Activated CD4-positive, CD25-positive, alpha-beta regulatory T cell (primary cell): ENCODE results near the gene ADAMTSL1.

Experiments used
- DNase-seq, 4 experiments: peaks; one replicate each; lab custom pipeline; 2025; lab: John Stamatoyannopoulos, UW

Gene ADAMTSL1

GRCh38 chr9:18467696-18468095 lies 6.3 kb upstream of the ADAMTSL1 start:
- no peak for DNase-seq

GRCh38 chr9:18472435-18472834 lies 1.5 kb upstream of the ADAMTSL1 start:
- no peak for DNase-seq

GRCh38 chr9:18472841-18473251 lies 1.1 kb upstream of the ADAMTSL1 start:
- DNase-seq: no peak

- no peak for DNase-seq
Observed at GRCh38 chr9:18474783-18475182, 830 bp downstream of the ADAMTSL1 start.

GRCh38 chr9:18477121-18477660 lies 3.2 kb downstream of the ADAMTSL1 start:
- no peak for DNase-seq

GRCh38 chr9:18477719-18478118 lies 3.8 kb downstream of the ADAMTSL1 start:
- no peak for DNase-seq

GRCh38 chr9:18478501-18479361 lies 4.8 kb downstream of the ADAMTSL1 start:
- DNase-seq: no peak

- DNase-seq: no peak
Observed at GRCh38 chr9:18479405-18479804, 5.5 kb downstream of the ADAMTSL1 start.

GRCh38 chr9:18480662-18481093 lies 6.7 kb downstream of the ADAMTSL1 start:
- DNase-seq: no peak

GRCh38 chr9:18482371-18482770 lies 8.4 kb downstream of the ADAMTSL1 start:
- no peak for DNase-seq

GRCh38 chr9:18485714-18486113 lies 11.8 kb downstream of the ADAMTSL1 start:
- DNase-seq: no peak

GRCh38 chr9:18487611-18488010 lies 13.7 kb downstream of the ADAMTSL1 start:
- DNase-seq: no peak

- DNase-seq: no peak
Observed at GRCh38 chr9:18488886-18489285, 14.9 kb downstream of the ADAMTSL1 start.

GRCh38 chr9:18489861-18490260 lies 15.9 kb downstream of the ADAMTSL1 start:
- no peak for DNase-seq

GRCh38 chr9:18490641-18491370 lies 16.9 kb downstream of the ADAMTSL1 start:
- DNase-seq: no peak

GRCh38 chr9:18492612-18493011 lies 18.7 kb downstream of the ADAMTSL1 start:
- DNase-seq: no peak

GRCh38 chr9:18493451-18493993 lies 19.6 kb downstream of the ADAMTSL1 start:
- DNase-seq: no peak

- no peak for DNase-seq
Observed at GRCh38 chr9:18495065-18495464, 21.1 kb downstream of the ADAMTSL1 start.

- DNase-seq: no peak
Observed at GRCh38 chr9:18496256-18497000, 22.5 kb downstream of the ADAMTSL1 start.

GRCh38 chr9:18499062-18499461 lies 25.1 kb downstream of the ADAMTSL1 start:
- DNase-seq: no peak

GRCh38 chr9:18499980-18500379 lies 26.0 kb downstream of the ADAMTSL1 start:
- no peak for DNase-seq

- no peak for DNase-seq
Observed at GRCh38 chr9:18500451-18500850, 26.5 kb downstream of the ADAMTSL1 start.
